HUES6 (cell line): ENCODE data around the gene VAMP4.
"Not testable (repeated sequence)": the region's sequence is repeated elsewhere in the genome, so short reads cannot be mapped to it uniquely, and the experiment has no call there.

Source experiments
- H3K27ac ChIP-seq: 2 replicates; pipeline ENCODE4 v1.7.0; 2013; ENCODE audit warnings: low read depth, mild to moderate bottlenecking, low read length, inconsistent platforms
- H3K27me3 ChIP-seq: 2 replicates; pipeline ENCODE4 v1.6.1; 2013; ENCODE audit warnings: low read length; ENCODE audit not compliant: control insufficient read depth, insufficient read depth
- H3K36me3 ChIP-seq: 2 replicates; pipeline ENCODE4 v1.6.1; 2013; ENCODE audit warnings: low read length; ENCODE audit not compliant: control insufficient read depth, insufficient read depth
- H3K4me1 ChIP-seq: 2 replicates; pipeline ENCODE4 v1.6.1; 2013; ENCODE audit warnings: low read length; ENCODE audit not compliant: control insufficient read depth, insufficient read depth
- H3K4me3 ChIP-seq: 2 replicates; pipeline ENCODE4 v1.5.1; 2013; ENCODE audit warnings: low read depth, low read length
- H3K9ac ChIP-seq: one replicate; pipeline ENCODE4 v1.6.1; 2013; ENCODE audit warnings: mild to moderate bottlenecking, low read length
- H3K9me3 ChIP-seq: 2 replicates; pipeline ENCODE4 v1.6.1; 2013; ENCODE audit warnings: low read depth, low read length; ENCODE audit not compliant: control insufficient read depth, insufficient read depth

Gene VAMP4

DNA sequence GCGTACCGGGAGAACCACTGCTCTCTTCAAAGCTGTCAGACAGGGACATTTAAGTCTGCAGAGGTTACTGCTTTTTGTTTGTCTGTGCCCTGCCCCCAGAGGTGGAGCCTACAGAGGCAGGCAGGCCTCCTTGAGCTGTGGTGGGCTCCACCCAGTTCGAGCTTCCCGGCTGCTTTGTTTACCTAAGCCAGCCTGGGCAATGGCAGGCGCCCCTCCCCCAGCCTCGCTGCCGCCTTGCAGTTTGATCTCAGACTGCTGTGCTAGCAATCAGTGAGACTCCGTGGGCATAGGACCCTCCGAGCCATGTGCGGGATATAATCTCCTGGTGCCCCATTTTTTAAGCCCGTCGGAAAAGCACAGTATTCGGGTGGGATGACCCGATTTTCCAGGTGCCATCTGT, 46.1 kb downstream of the VAMP4 start:
- not testable (repeated sequence) for H3K4me1 ChIP-seq, H3K9ac ChIP-seq, H3K4me3 ChIP-seq, H3K27ac ChIP-seq, H3K36me3 ChIP-seq, H3K27me3 ChIP-seq
- peaks cover 16% of the 10 kb centered on the region for H3K9me3 ChIP-seq

DNA sequence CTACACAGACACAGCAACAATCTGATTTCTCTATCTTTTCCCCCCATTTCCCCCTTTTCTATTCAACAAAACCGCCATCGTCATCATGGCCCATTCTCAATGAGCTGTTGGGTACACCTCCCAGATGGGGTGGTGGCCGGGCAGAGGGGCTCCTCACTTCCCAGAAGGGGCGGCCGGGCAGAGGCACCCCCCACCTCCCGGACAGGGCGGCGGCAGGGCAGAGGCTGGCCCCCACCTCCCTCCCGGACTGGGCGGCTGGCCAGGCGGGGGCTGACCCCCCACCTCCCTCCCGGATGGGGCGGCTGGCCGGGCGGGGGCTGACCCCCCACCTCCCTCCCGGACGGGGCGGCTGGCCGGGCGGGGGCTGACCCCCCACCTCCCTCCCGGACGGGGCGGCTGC, 48.3 kb downstream of the VAMP4 start:
- not testable (repeated sequence) for H3K4me3 ChIP-seq, H3K27me3 ChIP-seq, H3K36me3 ChIP-seq, H3K4me1 ChIP-seq, H3K27ac ChIP-seq, H3K9ac ChIP-seq
- peaks cover 16% of the 10 kb centered on the region for H3K9me3 ChIP-seq

DNA sequence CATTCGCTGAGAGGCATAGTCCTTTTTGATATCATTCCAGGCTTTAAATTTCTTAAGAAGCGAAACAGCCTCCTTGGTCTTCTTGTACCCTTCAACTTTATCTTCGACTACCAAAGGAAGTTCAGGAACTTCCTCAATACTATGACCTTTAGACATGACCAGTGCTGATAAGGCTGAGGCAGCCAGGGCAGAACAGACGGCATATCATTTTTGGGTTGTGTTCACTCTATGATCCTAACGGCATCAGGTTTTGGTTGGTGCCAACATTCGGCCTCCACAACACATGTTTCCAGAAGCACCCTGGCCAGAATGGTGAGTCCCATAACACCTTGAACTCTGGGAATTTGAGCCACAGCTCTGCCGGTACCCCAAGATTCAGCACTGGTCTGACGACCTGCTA, 58.0 kb downstream of the VAMP4 start:
- H3K4me1 ChIP-seq = no peaks in the 10 kb centered on the region
- H3K4me3 ChIP-seq = no peak overlapping the region
- H3K27me3 ChIP-seq = no peaks in the 10 kb centered on the region
- H3K27ac ChIP-seq = no peak overlapping the region
- no peaks in the 10 kb centered on the region for H3K36me3 ChIP-seq
- H3K9ac ChIP-seq = no peak overlapping the region
- no peaks in the 10 kb centered on the region for H3K9me3 ChIP-seq

DNA sequence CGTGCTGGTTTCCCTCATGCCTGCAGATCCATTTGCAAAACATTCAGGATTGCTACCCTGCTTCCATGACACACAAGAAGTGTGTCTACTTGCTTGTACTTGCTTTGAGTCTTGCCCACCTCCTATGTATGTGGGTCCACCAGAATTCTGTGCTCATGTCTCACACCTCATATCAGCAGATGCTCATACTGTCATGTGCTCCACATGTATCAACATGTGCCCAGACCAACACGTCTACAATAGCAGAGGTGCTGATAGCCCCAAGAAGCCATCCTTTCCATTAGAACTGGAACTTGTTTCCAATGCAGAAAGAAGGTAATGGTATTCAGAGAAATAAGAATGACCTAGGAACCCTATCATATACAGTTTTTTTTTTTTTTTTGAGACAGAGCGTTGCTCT, 61.5 kb downstream of the VAMP4 start:
- Histone ChIP-seq H3K4me1 (no peaks in the 10 kb centered on the region), H3K9me3 (no peaks in the 10 kb centered on the region), H3K9ac (no peak overlapping the region), H3K27me3 (no peaks in the 10 kb centered on the region), H3K27ac (no peak overlapping the region), H3K36me3 (no peaks in the 10 kb centered on the region), H3K4me3 (no peak overlapping the region)

DNA sequence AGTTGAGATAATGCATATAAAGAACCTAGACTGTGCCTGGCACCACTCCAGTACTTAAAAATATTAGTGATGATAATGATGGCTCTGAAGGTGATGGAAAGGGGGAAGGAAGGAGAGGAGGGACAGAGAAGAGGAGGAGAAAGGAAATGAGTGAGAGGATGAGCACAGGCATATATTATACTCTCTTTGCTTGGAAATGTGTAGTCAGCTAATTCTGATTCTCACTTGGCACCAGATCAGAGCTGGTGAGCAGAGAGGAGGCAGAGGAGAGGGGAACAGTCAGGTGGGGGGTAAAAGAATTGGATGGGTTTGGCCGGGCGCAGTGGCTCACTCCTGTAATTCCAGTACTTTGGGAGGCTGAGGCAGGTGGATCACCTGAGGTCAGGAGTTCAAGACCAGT, 65.0 kb downstream of the VAMP4 start:
- Histone ChIP-seq H3K9ac (no peak overlapping the region), H3K27me3 (no peaks in the 10 kb centered on the region), H3K4me1 (no peaks in the 10 kb centered on the region), H3K9me3 (no peaks in the 10 kb centered on the region), H3K27ac (no peak overlapping the region), H3K4me3 (no peak overlapping the region), H3K36me3 (no peaks in the 10 kb centered on the region)

DNA sequence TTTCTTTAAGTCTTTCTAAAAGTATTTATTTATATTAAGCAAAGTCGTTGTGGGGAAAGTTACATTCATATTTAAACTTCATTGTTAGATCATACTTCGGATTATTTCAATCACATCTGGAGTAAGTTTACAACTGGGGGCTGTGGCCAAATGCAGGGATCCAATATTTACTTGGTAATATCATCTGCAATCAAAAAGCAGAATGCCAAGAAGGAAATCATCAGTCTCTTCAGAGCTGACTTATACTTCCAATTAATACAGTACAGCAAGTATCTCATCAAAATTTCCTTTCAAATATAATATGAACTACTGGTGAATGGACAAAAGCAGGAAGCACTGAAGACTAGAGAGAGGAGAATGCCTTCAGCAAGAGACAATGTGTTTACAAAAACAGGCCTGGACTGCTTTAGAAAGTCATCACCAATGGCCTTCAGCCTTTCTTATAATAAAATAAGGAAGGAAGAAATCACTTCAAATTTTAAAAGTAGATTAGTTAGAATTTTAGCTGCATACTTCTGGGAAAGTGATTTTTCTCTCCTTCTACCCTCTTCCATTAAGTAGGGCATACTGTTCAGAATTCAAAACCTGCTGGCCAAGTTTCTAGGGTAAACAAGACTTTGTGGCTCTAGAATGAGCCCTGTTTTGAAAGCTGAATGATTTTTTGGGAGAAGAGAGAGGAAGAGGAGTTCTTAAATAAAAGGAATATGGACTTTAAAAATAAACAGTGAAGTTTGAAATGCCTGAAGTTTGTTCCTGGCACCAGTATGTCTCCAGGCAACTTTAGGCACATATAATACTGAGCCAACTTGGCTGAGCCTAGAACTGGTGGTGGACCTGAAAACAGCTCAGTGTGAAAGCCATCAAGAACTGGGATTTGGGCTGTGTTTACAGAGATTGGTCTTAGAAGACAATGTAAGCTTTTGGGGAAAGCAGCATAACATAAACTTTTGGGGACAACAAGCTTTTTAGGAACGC, 67.1 kb downstream of the VAMP4 start:
- Histone ChIP-seq H3K9me3 (no peaks in the 10 kb centered on the region), H3K4me3 (no peak overlapping the region), H3K4me1 (no peaks in the 10 kb centered on the region)

DNA sequence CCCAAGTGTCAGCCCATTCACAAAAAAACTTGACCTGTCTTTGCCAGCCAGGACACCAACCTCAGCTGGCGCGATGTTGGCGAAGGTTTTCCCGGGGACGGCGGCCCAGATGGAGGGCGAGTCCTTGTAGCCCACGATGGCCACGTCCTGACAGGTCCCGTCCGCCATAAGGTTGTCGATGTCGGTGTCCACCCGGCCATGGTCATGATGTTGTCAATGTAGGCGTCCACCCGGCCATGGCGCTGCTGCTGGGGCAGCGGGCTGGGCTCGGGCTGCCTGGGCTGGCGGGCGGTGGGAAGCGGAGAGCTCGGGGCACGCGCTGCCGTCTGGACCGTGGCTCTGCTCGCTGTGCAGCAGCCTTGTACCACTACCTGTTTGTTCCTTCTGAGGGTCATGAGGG, 71.1 kb downstream of the VAMP4 start:
- H3K4me1 ChIP-seq = no peaks in the 10 kb centered on the region
- no peak overlapping the region for H3K9ac ChIP-seq
- H3K27me3 ChIP-seq = no peaks in the 10 kb centered on the region
- H3K9me3 ChIP-seq = no peaks in the 10 kb centered on the region
- no peaks in the 10 kb centered on the region for H3K36me3 ChIP-seq
- no peak overlapping the region for H3K4me3 ChIP-seq
- no peak overlapping the region for H3K27ac ChIP-seq

More for the DNA sequence above, 67.1 kb downstream of the VAMP4 start:
- Histone ChIP-seq H3K27ac (no peak overlapping the region), H3K36me3 (no peaks in the 10 kb centered on the region), H3K27me3 (no peaks in the 10 kb centered on the region), H3K9ac (no peak overlapping the region)

DNA sequence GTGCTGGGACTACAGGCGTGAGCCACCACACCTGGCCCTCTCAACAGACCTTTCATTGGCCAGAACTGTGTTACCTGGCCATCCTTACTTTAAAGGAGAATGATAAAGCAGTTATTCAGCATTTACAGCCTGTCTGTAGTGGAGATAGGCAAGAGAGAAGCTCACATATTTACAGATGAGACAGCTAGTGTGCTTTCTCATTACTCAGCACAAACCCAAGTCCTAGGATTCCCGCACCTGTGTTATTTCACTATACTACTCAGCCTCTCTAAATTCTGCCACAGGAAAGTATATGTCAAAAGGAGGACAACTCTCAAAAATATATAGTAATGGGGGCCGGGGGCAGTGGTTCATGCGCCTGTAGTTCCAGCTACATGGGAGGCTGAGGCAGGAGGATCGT, 73.5 kb downstream of the VAMP4 start:
- no peak overlapping the region for H3K4me3 ChIP-seq
- no peaks in the 10 kb centered on the region for H3K4me1 ChIP-seq
- H3K27ac ChIP-seq = no peak overlapping the region
- no peaks in the 10 kb centered on the region for H3K27me3 ChIP-seq
- no peaks in the 10 kb centered on the region for H3K9me3 ChIP-seq
- H3K36me3 ChIP-seq = no peaks in the 10 kb centered on the region
- no peak overlapping the region for H3K9ac ChIP-seq

DNA sequence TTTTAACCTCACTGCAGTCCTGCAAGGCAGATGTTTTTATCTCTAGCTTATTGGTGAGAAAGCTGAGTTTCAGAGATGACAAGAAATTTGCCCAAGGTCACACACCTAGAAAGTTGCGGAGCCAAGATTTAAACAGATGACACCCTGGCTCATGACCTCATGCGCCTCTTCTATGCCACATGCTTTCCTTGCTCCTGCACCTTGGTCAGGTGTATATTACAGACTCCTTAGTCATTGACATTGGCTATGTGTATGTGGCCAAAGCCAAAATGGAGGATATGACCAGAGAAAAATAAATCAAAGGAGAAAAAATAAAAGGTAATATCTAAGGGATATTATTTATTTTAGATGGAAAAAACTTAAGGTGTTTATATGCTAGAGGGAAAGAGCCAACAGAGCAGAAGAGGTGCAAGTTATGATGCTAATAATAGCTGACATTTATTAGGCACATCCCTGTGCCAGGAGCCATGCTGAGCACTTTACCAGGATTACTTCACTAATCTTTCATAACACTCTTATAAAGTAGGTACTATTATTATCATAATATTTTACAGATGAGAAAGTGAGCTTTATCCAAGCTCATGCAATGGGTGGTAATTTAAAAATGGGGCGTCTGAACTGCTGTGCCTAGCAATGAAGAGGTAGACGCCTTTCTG, 75.6 kb downstream of the VAMP4 start:
- H3K27me3 ChIP-seq = no peaks in the 10 kb centered on the region
- no peak overlapping the region for H3K27ac ChIP-seq
- H3K9ac ChIP-seq = no peak overlapping the region
- H3K4me3 ChIP-seq = no peak overlapping the region
- no peaks in the 10 kb centered on the region for H3K36me3 ChIP-seq
- H3K9me3 ChIP-seq = no peaks in the 10 kb centered on the region
- peaks cover 3% of the 10 kb centered on the region; the same call in 1 of the 2 replicates for H3K4me1 ChIP-seq

DNA sequence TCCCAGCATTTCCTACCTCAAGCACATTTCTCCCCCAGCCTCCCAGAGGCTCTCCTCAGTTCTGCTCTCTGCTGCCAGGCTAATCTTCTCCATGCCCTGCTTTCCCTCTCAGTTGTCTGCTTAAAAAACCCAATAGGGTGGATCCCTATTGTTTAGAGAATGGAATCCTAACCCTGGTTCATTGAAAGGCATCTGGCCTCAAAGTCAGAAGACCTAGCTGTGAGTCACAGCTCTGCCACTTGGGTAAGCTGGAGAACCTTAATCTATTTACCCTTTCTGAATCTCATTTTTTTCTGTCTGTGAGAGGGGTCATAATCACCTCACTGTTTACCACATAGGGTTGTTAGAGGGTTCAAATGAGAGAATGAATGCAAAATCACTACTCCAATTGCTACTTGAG, 76.9 kb downstream of the VAMP4 start:
- Histone ChIP-seq H3K9ac (no peak overlapping the region), H3K27ac (no peak overlapping the region), H3K27me3 (no peaks in the 10 kb centered on the region), H3K4me3 (no peak overlapping the region), H3K36me3 (no peaks in the 10 kb centered on the region), H3K9me3 (no peaks in the 10 kb centered on the region), H3K4me1 (peaks cover 4% of the 10 kb centered on the region; the same call in 1 of the 2 replicates)

DNA sequence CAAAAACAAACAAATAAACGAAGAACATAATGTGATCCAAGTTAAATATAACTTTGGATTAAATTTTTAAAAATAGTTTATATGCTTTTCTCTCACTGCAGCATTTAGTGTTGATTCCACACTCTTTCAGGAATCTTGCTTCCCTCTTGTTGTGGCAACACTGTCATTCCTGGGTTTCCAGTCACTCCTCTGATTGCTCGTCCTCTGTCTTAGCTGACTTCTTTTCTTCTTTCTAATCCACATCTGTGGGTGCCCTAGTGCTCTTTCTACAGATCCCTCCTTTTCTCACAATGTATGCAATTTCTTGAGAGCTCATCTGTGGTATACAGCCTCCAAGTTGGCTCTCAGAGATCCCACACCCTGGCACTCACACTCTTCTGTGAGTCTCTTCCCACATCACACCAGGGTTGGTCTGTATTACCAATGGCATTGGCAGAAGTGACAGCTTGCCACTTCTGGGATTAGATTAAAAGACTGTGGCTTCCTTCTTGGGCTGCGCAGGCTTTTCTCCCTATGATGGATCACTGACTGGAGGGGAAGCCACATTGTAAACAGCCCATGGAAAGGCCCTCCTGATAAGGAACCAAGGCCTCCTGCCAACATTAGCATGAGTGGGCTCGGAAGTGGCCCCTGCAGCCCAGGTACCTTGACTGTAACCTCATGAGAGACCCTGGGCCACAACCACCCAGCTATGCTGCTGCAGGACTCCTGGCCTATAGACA, 77.8 kb downstream of the VAMP4 start:
- no peak overlapping the region for H3K9ac ChIP-seq
- H3K36me3 ChIP-seq = no peaks in the 10 kb centered on the region
- H3K4me3 ChIP-seq = no peak overlapping the region
- H3K27ac ChIP-seq = no peak overlapping the region
- no peaks in the 10 kb centered on the region for H3K9me3 ChIP-seq
- H3K4me1 ChIP-seq = peaks cover 4% of the 10 kb centered on the region; the same call in 1 of the 2 replicates
- H3K27me3 ChIP-seq = no peaks in the 10 kb centered on the region
